NB4 (cell line): ENCODE measurements around the gene EXOC6B.

Source experiments
- DNase-seq: peaks from one replicate; pipeline ENCODE4 v3.0.0; 2010; ENCODE audit warnings: low read depth
- H3K4me3 ChIP-seq: one replicate; pipeline ENCODE4 v1.5.1; 2011; ENCODE audit warnings: mild to moderate bottlenecking, low read depth, low read length, moderate library complexity
- MYC ChIP-seq: IDR thresholded peaks from 2 replicates; pipeline ENCODE4 v1.6.1; 2011; ENCODE audit warnings: low read depth, low read length
- POLR2A ChIP-seq: IDR thresholded peaks from 2 replicates; pipeline ENCODE4 v1.6.1; 2011; ENCODE audit warnings: mild to moderate bottlenecking; ENCODE audit not compliant: insufficient read length; ENCODE audit errors: extremely low read depth
- TF ChIP-seq, protein P1 (sequence below): IDR thresholded peaks from one replicate; pipeline ENCODE4 v1.5.1; 2012; ENCODE audit warnings: low read depth, low read length
- TF ChIP-seq, protein P2 (sequence below): IDR thresholded peaks from 2 replicates; pipeline ENCODE4 v1.6.1; 2011; ENCODE audit warnings: low read depth, low read length

EXOC6B gene

DNA sequence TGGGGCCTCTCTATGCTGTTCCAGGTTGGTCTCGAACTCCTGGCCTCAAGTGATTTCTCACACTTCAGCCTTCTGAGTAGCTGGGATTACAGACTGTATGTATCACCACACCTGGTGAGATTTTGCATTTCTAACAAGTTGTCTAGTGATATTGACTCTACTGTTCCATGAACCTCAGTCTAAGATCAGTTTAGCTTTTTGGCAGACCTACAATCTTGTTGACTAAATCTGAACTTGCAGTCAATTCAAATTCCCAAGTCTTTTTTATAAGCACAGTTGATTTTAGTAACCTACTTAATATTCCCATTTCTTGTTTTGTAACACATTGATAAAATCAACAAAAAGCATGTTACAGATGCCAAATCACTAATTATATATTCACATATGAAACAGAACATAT, 412.1 kb downstream of the EXOC6B start:
- no peak overlapping the region for H3K4me3 ChIP-seq
- no peak for DNase-seq
- TF ChIP-seq MYC (no peak), POLR2A (no peak)
- TF ChIP-seq, protein P1, sequence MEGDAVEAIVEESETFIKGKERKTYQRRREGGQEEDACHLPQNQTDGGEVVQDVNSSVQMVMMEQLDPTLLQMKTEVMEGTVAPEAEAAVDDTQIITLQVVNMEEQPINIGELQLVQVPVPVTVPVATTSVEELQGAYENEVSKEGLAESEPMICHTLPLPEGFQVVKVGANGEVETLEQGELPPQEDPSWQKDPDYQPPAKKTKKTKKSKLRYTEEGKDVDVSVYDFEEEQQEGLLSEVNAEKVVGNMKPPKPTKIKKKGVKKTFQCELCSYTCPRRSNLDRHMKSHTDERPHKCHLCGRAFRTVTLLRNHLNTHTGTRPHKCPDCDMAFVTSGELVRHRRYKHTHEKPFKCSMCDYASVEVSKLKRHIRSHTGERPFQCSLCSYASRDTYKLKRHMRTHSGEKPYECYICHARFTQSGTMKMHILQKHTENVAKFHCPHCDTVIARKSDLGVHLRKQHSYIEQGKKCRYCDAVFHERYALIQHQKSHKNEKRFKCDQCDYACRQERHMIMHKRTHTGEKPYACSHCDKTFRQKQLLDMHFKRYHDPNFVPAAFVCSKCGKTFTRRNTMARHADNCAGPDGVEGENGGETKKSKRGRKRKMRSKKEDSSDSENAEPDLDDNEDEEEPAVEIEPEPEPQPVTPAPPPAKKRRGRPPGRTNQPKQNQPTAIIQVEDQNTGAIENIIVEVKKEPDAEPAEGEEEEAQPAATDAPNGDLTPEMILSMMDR, result no peak
- TF ChIP-seq, protein P2, sequence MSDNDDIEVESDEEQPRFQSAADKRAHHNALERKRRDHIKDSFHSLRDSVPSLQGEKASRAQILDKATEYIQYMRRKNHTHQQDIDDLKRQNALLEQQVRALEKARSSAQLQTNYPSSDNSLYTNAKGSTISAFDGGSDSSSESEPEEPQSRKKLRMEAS, result no peak

DNA sequence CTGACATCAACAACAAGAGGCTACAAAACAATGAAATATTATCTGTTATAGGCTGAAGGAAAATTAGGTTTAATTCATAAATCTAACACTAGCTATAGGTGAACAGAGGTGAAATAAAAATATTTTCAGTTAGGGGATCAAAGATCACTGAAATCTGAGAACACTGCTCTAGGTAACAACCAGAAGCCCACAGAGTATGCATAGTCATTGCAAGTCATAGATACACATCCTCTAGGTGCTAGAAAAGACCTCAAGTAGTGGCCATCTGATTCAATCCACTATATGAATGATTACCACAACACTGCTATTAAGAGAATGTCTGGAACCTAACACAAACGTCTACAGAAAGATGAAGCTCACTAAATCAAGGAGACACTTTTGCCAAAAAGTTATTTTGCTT, 413.6 kb downstream of the EXOC6B start:
- DNase-seq, result no peak
- TF ChIP-seq, protein P2, result no peak
- TF ChIP-seq POLR2A, result no peak
- TF ChIP-seq, protein P1, result no peak
- no peak for TF ChIP-seq MYC
- no peak overlapping the region for H3K4me3 ChIP-seq

DNA sequence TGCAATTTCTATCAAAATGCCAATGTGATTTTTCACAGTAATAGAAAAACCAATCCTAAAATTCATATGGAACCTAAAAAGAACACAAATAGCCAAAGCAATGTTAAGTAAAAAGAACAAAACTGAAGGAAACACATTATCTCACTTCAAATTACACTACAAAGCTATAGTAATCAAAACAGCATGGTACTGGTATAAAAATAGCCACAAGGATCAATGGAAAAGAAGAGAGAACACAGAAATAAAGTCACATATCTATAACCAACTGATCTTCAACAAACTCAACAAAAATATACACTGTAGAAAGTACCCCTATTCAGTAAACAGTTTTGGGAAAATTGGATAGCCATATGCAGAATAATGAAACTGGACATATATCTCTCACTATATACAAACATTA, 426.0 kb downstream of the EXOC6B start:
- DNase-seq, result no peak
- TF ChIP-seq, protein P1, result no peak
- TF ChIP-seq POLR2A (no peak), MYC (no peak)
- TF ChIP-seq, protein P2, result no peak
- H3K4me3 ChIP-seq, result no peak overlapping the region

DNA sequence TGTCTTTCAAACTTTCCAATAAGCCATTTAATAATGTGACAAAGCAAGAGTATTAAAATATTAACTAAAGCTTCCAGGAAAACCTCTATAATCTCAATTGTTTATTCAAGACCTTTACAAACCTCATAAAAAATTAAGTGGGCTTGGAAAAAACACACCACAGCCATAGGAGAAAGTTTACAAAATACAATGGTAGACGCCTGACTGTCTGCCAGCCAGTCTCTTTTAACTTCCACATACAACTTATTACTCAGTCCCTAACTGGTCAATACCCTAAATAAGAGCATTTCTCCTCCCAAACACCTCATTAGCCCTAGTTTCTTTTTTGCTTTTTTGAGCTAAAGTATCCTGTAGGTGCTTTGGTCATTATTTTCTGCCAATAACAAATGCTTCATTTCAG, 430.7 kb downstream of the EXOC6B start:
- TF ChIP-seq, protein P1, result no peak
- TF ChIP-seq MYC, result no peak
- no peak for DNase-seq
- no peak overlapping the region for H3K4me3 ChIP-seq

DNA sequence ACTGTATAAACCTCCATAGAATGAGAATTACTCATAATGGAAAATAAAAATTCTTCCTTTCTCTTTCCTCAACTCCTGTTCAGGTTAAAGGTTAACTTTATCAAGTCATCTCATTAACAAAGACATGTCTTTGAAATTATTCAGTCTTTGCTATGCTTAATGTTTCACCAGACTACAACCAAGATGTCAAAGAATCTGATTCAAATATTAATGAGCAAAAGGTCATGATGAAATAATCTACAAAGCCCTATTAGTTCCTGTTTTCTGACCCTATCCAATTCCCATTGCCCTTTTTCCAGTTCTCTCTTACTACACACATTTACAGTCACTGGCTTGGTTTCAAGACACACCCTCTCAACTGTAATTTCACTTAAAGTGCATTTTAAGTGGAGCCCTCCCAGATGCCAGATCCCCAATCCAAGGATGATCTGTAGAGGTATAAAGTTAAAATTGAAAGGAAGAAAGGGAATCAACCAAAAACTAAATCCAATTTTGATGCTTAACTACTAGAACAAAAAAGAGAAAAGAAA, 431.2 kb downstream of the EXOC6B start:
- no peak overlapping the region for H3K4me3 ChIP-seq
- TF ChIP-seq MYC (no peak), POLR2A (no peak)
- TF ChIP-seq, protein P2, result no peak
- TF ChIP-seq, protein P1, result no peak
- no peak for DNase-seq

DNA sequence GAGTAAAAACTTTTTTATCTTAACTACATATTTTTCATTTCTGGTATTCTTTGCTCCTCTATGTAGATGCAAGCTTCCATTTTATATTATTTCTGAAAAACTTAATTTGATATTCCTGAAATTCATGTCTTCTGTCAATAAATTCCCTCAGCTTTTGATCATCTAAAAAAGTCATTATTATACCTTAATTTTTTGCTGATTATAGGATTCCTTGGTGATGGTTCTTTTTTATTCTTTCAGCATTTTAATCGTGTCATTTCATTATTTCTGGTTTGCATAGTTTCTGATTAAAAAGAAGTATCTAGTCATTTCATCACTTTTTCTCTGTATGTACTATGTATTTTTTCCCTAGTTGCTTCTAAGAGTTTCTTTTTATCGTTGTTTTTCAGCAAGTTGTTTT, 436.4 kb downstream of the EXOC6B start:
- H3K4me3 ChIP-seq, result no peak overlapping the region
- DNase-seq, result no peak
- TF ChIP-seq, protein P2, result no peak
- no peak for TF ChIP-seq POLR2A
- TF ChIP-seq, protein P1, result no peak
- TF ChIP-seq MYC, result no peak
